Esophagus muscularis mucosa (tissue), 4 donors: Measurements from ENCODE around the gene OR10A5. TPM values are rescaled to one million over a fixed set of nuclear protein-coding genes. Genes with fewer than 3 reads are reported as not detected.

Experiments used
- DNase-seq: peaks from one replicate; pipeline ENCODE4 v3.0.0-alpha.2; 2017; ENCODE audit errors: extremely low spot score
- H3K27ac ChIP-seq, 4 donors: fragments of 200-600 bp; sonication (generic); replicated peaks in 1 of 4; 1 replicate in 3 of 4; 2 replicates in 1 of 4; pipeline ENCODE4 v1.5.1; 2016 to 2019; ENCODE audit warnings: mild to moderate bottlenecking in 1 of 4
- H3K27me3 ChIP-seq, 4 donors: fragments of 200-600 bp; sonication (generic); one replicate each; pipeline versions ENCODE4 v1.5.1 to v1.6.0; 2016 to 2019
- H3K36me3 ChIP-seq, 4 donors: fragments of 200-600 bp; sonication (generic); one replicate each; pipeline ENCODE4 v1.5.1; 2016 to 2019
- H3K4me1 ChIP-seq, 4 donors: fragments of 200-600 bp; sonication (generic); one replicate each; pipeline ENCODE4 v1.5.1; 2016 to 2019
- H3K4me3 ChIP-seq, 4 donors: fragments of 200-600 bp; sonication (generic); 1 replicate in 2 of 4; 2 replicates in 2 of 4; pipeline ENCODE4 v1.5.1; 2016 to 2019; ENCODE audit warnings: mild to moderate bottlenecking in 4 of 4, moderate library complexity in 1 of 4
- H3K9me3 ChIP-seq, 4 donors: fragments of 200-600 bp; sonication (generic); 1 replicate in 3 of 4; 2 replicates in 1 of 4; pipeline ENCODE4 v1.5.1; 2016 to 2019
- CTCF ChIP-seq, 3 experiments: fragments of 200-600 bp in 2 of 3; fragments of 450-650 bp in 1 of 3; sonication (generic) in 2 of 3; IDR thresholded peaks; one replicate each; pipeline ENCODE4 v1.5.1; 2017 to 2019; ENCODE audit warnings: antibody characterized with exemption in 3 of 3, mild to moderate bottlenecking in 2 of 3, moderate library complexity in 1 of 3
- EP300 ChIP-seq: sonication (generic); formaldehyde crosslinking; IDR thresholded peaks from one replicate; pipeline ENCODE4 v1.6.1; 2017; ENCODE audit warnings: antibody characterized with exemption
- POLR2A ChIP-seq: fragments of 450-650 bp; IDR thresholded peaks from one replicate; pipeline ENCODE4 v1.6.1; 2017; ENCODE audit warnings: antibody characterized with exemption, moderate library complexity, mild to moderate bottlenecking, low read depth
- POLR2AphosphoS5 ChIP-seq, 2 donors: sonication (generic); formaldehyde crosslinking; IDR thresholded peaks; one replicate each; pipeline ENCODE4 v1.6.1; 2017; ENCODE audit warnings: antibody characterized with exemption in 2 of 2
- intact Hi-C: fragments of 100-400 bp; cut with DNase I; formaldehyde crosslinking; loops from one replicate; pipeline ENCODE4 v1.15.1; 2023
- total RNA-seq, 4 donors: library from RNA; depleted of rRNA; stranded (reverse); fragments of >200 nt; gene quantifications; one replicate each; pipeline versions ENCODE4 v1.1.0 to v1.2.1, GENCODE V29; 2016

OR10A5 gene
- total RNA-seq, 4 donors from 2014 or later = not detected

- TF ChIP-seq CTCF (IDR thresholded peaks at IDR 0.05) = no peak
- no peak for TF ChIP-seq POLR2A
- TF ChIP-seq EP300 = no peak
- no peak overlapping the region for H3K4me3 ChIP-seq
- H3K36me3 ChIP-seq = no peaks in the 10 kb centered on the region
- intact Hi-C loops = no loop called here
- no peak overlapping the region for H3K27ac ChIP-seq
- H3K9me3 ChIP-seq = no peaks in the 10 kb centered on the region
- no peaks in the 10 kb centered on the region for H3K4me1 ChIP-seq
- DNase-seq = no peak
- H3K27me3 ChIP-seq = peaks cover 0 to 5% (median 0%) of the 10 kb centered on the region in 4 donors
Observed at GRCh38 chr11:6894097-6894496, 48.6 kb downstream of the OR10A5 start.

GRCh38 chr11:6895010-6895409, 49.5 kb downstream of the OR10A5 start:
- no peak overlapping the region for H3K4me3 ChIP-seq
- no peaks in the 10 kb centered on the region for H3K4me1 ChIP-seq
- H3K27me3 ChIP-seq = peaks cover 0 to 5% (median 0%) of the 10 kb centered on the region in 4 donors
- intact Hi-C loops = no loop called here
- H3K27ac ChIP-seq = no peak overlapping the region
- no peak for TF ChIP-seq EP300
- no peak for TF ChIP-seq CTCF (IDR thresholded peaks at IDR 0.05)
- no peak for TF ChIP-seq POLR2A
- no peak for TF ChIP-seq POLR2AphosphoS5 (IDR thresholded peaks at IDR 0.05)
- H3K9me3 ChIP-seq = no peaks in the 10 kb centered on the region
- no peak for DNase-seq
- no peaks in the 10 kb centered on the region for H3K36me3 ChIP-seq

Other genes starting within 250 kb of the OR10A5 start
- gene RRP8, start 242.1 kb upstream of the OR10A5 start, total RNA-seq = 10 to 100 TPM; 12.4 to 34.0 (median 27.0) TPM
- 100 to 1,000 TPM; 481 to 652 (median 606) TPM for gene ILK, start 241.9 kb upstream of the OR10A5 start, total RNA-seq
- gene TAF10, start 233.5 kb upstream of the OR10A5 start, total RNA-seq = 10 to 100 TPM; 24.2 to 51.1 (median 43.4) TPM
- gene TPP1, start 226.3 kb upstream of the OR10A5 start, total RNA-seq = 10 to 100 TPM; 44.4 to 71.5 (median 54.9) TPM
- 10 to 100 TPM; 27.0 to 60.9 (median 34.0) TPM for gene DCHS1, start 189.9 kb upstream of the OR10A5 start, total RNA-seq
- gene MRPL17, start 162.3 kb upstream of the OR10A5 start, total RNA-seq = 10 to 100 TPM; 13.3 to 22.9 (median 19.4) TPM
- not detected for gene OR2AG2, start 73.7 kb upstream of the OR10A5 start, total RNA-seq
- not detected for gene OR2AG1, start 62.7 kb upstream of the OR10A5 start, total RNA-seq
- under 1 TPM in 1 of 4 donors, not detected in 3; 0.06 TPM for gene OR6A2, start 46.0 kb upstream of the OR10A5 start, total RNA-seq
- gene OR10A2, start 17.4 kb downstream of the OR10A5 start, total RNA-seq = not detected
- not detected for gene OR10A4, start 30.9 kb downstream of the OR10A5 start, total RNA-seq
- gene OR2D2, start 46.8 kb downstream of the OR10A5 start, total RNA-seq = not detected
- not detected for gene OR2D3, start 75.3 kb downstream of the OR10A5 start, total RNA-seq
- under 1 TPM; under 0.01 to 0.19 (median 0.17) TPM for gene ZNF215, start 80.7 kb downstream of the OR10A5 start, total RNA-seq
- gene ZNF214, start 174.7 kb downstream of the OR10A5 start, total RNA-seq = 1 to 10 TPM; 1.3 to 3.3 (median 1.9) TPM
- gene NLRP14, start 174.8 kb downstream of the OR10A5 start, total RNA-seq = not detected
- gene RBMXL2, start 243.3 kb downstream of the OR10A5 start, total RNA-seq = not detected